Parathyroid adenoma (tissue), 2 donors: ENCODE measurements around the gene JMJD6.

ENCODE experiments used
- H2AFZ ChIP-seq: fragments of 300-600 bp; sonication (generic); one replicate; pipeline ENCODE4 v1.7.0; 2017; ENCODE audit warnings: antibody characterized with exemption, mild to moderate bottlenecking
- H3K27ac ChIP-seq: fragments of 300-600 bp; sonication (generic); one replicate; pipeline ENCODE4 v1.7.0; 2017
- H3K27me3 ChIP-seq: fragments of 300-600 bp; sonication (generic); one replicate; pipeline ENCODE4 v1.7.0; 2017; ENCODE audit warnings: low read length; ENCODE audit not compliant: control insufficient read depth, insufficient read depth
- H3K36me3 ChIP-seq: fragments of 300-600 bp; sonication (generic); one replicate; pipeline ENCODE4 v1.7.0; 2017; ENCODE audit warnings: low read length; ENCODE audit not compliant: control insufficient read depth, insufficient read depth
- H3K4me1 ChIP-seq: fragments of 300-600 bp; sonication (generic); one replicate; pipeline ENCODE4 v1.7.0; 2017; ENCODE audit warnings: control low read depth
- H3K4me2 ChIP-seq: fragments of 300-600 bp; sonication (generic); one replicate; pipeline ENCODE4 v1.7.0; 2017; ENCODE audit warnings: low read length
- H3K4me3 ChIP-seq: fragments of 300-600 bp; sonication (generic); one replicate; pipeline ENCODE4 v1.7.0; 2017; ENCODE audit warnings: low read depth, low read length
- H3K79me2 ChIP-seq: fragments of 300-600 bp; sonication (generic); one replicate; pipeline ENCODE4 v1.7.0; 2017; ENCODE audit warnings: control low read depth
- H3K9ac ChIP-seq: fragments of 300-600 bp; sonication (generic); one replicate; pipeline ENCODE4 v1.7.0; 2017; ENCODE audit warnings: mild to moderate bottlenecking
- H3K9me3 ChIP-seq: fragments of 300-600 bp; sonication (generic); one replicate; pipeline ENCODE4 v1.7.0; 2017; ENCODE audit warnings: low read length; ENCODE audit not compliant: control insufficient read depth
- TF ChIP-seq, protein P1 (sequence below): fragments of 300-600 bp; sonication (generic); IDR thresholded peaks from one replicate; pipeline ENCODE4 v1.7.0; 2017; ENCODE audit warnings: antibody characterized with exemption, mild to moderate bottlenecking
- donor health status: primary hyperparathyroidism.

JMJD6 gene

GRCh38 chr17:76757256-76757655, 30.9 kb upstream of the JMJD6 start:
- TF ChIP-seq, protein P1, sequence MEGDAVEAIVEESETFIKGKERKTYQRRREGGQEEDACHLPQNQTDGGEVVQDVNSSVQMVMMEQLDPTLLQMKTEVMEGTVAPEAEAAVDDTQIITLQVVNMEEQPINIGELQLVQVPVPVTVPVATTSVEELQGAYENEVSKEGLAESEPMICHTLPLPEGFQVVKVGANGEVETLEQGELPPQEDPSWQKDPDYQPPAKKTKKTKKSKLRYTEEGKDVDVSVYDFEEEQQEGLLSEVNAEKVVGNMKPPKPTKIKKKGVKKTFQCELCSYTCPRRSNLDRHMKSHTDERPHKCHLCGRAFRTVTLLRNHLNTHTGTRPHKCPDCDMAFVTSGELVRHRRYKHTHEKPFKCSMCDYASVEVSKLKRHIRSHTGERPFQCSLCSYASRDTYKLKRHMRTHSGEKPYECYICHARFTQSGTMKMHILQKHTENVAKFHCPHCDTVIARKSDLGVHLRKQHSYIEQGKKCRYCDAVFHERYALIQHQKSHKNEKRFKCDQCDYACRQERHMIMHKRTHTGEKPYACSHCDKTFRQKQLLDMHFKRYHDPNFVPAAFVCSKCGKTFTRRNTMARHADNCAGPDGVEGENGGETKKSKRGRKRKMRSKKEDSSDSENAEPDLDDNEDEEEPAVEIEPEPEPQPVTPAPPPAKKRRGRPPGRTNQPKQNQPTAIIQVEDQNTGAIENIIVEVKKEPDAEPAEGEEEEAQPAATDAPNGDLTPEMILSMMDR, result no peak
- H3K4me2 ChIP-seq, result no peak overlapping the region
- no peaks in the 10 kb centered on the region for H3K36me3 ChIP-seq
- H3K9me3 ChIP-seq, result no peaks in the 10 kb centered on the region
- H3K4me3 ChIP-seq, result no peak overlapping the region
- H3K4me1 ChIP-seq, result peaks cover 2% of the 10 kb centered on the region
- no peak overlapping the region for H3K27ac ChIP-seq
- no peak overlapping the region for H3K9ac ChIP-seq
- no peaks in the 10 kb centered on the region for H3K79me2 ChIP-seq
- H3K27me3 ChIP-seq, result no peaks in the 10 kb centered on the region
- H2AFZ ChIP-seq, result no peak overlapping the region

- Histone ChIP-seq H3K36me3 (no peaks in the 10 kb centered on the region), H3K4me2 (no peak overlapping the region), H3K4me1 (peaks cover 2% of the 10 kb centered on the region), H3K4me3 (no peak overlapping the region), H3K9ac (no peak overlapping the region), H3K27ac (no peak overlapping the region), H2AFZ (no peak overlapping the region), H3K79me2 (no peaks in the 10 kb centered on the region), H3K27me3 (no peaks in the 10 kb centered on the region), H3K9me3 (no peaks in the 10 kb centered on the region)
- TF ChIP-seq, protein P1, result no peak
Measured at GRCh38 chr17:76755285-76755684, 28.9 kb upstream of the JMJD6 start.

DNA sequence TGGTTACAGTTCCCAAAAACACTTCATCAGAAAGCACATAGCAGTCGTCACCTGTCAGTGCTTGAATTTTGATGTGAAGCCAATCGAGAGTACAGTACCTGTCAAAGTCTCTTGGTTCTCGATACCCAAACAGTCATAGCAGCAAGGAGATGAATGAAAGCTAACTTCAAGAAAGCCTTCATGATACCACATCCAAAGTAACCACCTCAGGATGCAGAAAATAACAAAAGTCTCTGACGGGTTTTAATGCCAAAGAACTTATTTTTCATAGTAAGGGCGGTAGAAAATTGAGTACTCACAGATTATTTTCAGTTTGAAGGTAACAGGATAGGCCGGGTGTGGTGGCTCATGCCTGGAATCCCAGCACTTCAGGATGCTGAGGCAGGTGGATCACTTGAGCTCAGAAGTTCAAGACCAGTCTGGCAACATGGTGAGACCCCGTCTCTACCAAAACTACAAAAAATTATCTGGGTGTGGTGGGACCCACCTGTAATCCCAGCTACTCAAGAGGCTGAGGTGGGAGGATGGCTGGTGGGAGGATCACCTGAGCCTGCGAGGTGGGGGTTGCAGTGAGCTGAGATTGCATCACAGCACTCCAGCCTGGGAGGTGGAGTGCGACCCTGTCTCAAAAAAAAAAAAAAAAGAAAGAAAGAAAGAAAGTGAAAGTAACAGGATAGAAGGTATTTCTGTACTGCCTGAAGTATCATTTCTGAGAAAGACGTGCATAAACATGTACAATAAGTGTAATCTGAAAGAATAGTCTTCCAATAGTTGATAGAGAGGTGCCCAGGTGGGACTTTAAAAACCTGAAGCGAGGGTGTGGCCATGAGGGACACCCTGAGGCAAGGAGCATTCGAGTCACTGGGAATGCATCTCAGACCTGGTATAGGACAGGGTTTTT, 26.9 kb upstream of the JMJD6 start:
- Histone ChIP-seq H3K27me3 (no peaks in the 10 kb centered on the region), H3K79me2 (no peaks in the 10 kb centered on the region), H3K4me3 (no peak overlapping the region), H3K4me2 (no peak overlapping the region), H3K9ac (no peak overlapping the region), H3K36me3 (no peaks in the 10 kb centered on the region), H3K4me1 (peaks cover 2% of the 10 kb centered on the region), H3K27ac (no peak overlapping the region), H2AFZ (no peak overlapping the region), H3K9me3 (no peaks in the 10 kb centered on the region)
- TF ChIP-seq, protein P1, result no peak

- TF ChIP-seq, protein P1, result no peak
- Histone ChIP-seq H3K9me3 (no peaks in the 10 kb centered on the region), H3K4me2 (no peak overlapping the region), H2AFZ (no peak overlapping the region), H3K4me3 (no peak overlapping the region), H3K4me1 (peaks cover 2% of the 10 kb centered on the region), H3K36me3 (no peaks in the 10 kb centered on the region), H3K79me2 (no peaks in the 10 kb centered on the region), H3K9ac (no peak overlapping the region), H3K27me3 (no peaks in the 10 kb centered on the region), H3K27ac (no peak overlapping the region)
Measured at GRCh38 chr17:76752006-76752405, 25.6 kb upstream of the JMJD6 start.
